ENCODE measurements around the gene SEL1L3. TPM values are rescaled to one million over a fixed set of nuclear protein-coding genes. Genes with fewer than 3 reads are reported as not detected.

SEL1L3 gene
- total RNA-seq, 1 donor from 2014 or later, result 36.0 TPM

- Mint-ChIP-seq H3K27ac (no peak overlapping the region), H3K4me1 (ENCODE audit: low read depth) (peaks cover 29% of the 10 kb centered on the region), H3K9me3 (no peaks in the 10 kb centered on the region), H3K36me3 (ENCODE audit: low read depth) (peaks cover 22% of the 10 kb centered on the region), H3K4me3 (no peak overlapping the region), H3K27me3 (ENCODE audit: insufficient read depth) (no peaks in the 10 kb centered on the region)
- intact Hi-C loops (cut with micrococcal nuclease), result no loop called here
- DNase-seq (ENCODE audit: low spot score), result no peak
These were observed 23.6 kb downstream of the SEL1L3 start for GRCh38 chr4:25839233-25839632.

GRCh38 chr4:25838526-25838925 lies 24.3 kb downstream of the SEL1L3 start:
- Mint-ChIP-seq H3K4me1 (ENCODE audit: low read depth) (peaks cover 22% of the 10 kb centered on the region), H3K36me3 (ENCODE audit: low read depth) (peaks cover 19% of the 10 kb centered on the region), H3K27ac (no peak overlapping the region), H3K4me3 (no peak overlapping the region), H3K9me3 (no peaks in the 10 kb centered on the region), H3K27me3 (ENCODE audit: insufficient read depth) (no peaks in the 10 kb centered on the region)
- intact Hi-C loops (cut with micrococcal nuclease), result no loop called here
- DNase-seq (ENCODE audit: low spot score), result no peak

DNA sequence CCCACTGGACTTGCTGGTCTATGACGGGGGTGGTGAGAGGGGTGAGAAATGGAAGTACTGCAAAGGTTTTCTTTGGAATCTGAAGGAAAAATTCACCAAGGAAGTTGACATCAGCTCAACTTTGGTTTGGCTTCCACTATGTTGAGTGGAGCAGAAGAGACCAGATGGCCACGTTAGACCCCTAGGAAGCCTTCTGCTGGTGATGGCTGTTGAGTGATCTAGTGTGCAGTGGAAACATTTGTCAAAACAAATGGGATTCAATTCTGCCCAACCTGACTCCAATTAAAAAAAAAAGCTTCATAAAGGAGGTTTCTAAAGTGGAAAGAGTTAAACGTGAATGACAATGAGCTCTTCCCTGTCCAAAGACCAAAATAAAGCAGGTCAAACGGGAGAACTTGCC lies 25.7 kb downstream of the SEL1L3 start:
- Mint-ChIP-seq H3K27ac (no peak overlapping the region), H3K9me3 (no peaks in the 10 kb centered on the region), H3K36me3 (ENCODE audit: low read depth) (peaks cover 18% of the 10 kb centered on the region), H3K4me1 (ENCODE audit: low read depth) (peaks cover 8% of the 10 kb centered on the region), H3K27me3 (ENCODE audit: insufficient read depth) (no peaks in the 10 kb centered on the region), H3K4me3 (no peak overlapping the region)
- no peak for DNase-seq (ENCODE audit: low spot score)
- intact Hi-C loops (cut with micrococcal nuclease), result no loop called here

DNA sequence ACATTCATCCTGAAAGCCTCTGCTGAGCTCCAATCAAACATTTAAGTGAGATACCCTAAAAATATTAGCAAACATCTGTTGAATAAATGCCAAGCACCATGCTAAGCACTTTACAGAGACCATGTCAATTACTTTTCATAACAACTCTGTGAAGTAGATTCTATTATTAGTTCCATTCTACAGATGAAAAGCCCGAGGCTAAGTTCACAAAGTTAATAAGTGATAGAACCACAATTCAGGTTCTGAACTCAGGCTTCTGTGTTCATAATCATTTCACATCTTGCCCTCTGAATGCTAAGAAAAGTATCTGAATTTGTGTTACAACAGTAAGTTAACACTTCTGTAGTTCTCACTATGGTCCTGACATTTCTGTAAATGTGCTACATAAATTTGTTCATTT lies 27.4 kb downstream of the SEL1L3 start:
- Mint-ChIP-seq H3K4me1 (ENCODE audit: low read depth) (no peaks in the 10 kb centered on the region), H3K27ac (no peak overlapping the region), H3K4me3 (no peak overlapping the region), H3K36me3 (ENCODE audit: low read depth) (peaks cover 31% of the 10 kb centered on the region), H3K27me3 (ENCODE audit: insufficient read depth) (no peaks in the 10 kb centered on the region), H3K9me3 (no peaks in the 10 kb centered on the region)
- no peak for DNase-seq (ENCODE audit: low spot score)
- intact Hi-C loops (cut with micrococcal nuclease), result no loop called here

DNA sequence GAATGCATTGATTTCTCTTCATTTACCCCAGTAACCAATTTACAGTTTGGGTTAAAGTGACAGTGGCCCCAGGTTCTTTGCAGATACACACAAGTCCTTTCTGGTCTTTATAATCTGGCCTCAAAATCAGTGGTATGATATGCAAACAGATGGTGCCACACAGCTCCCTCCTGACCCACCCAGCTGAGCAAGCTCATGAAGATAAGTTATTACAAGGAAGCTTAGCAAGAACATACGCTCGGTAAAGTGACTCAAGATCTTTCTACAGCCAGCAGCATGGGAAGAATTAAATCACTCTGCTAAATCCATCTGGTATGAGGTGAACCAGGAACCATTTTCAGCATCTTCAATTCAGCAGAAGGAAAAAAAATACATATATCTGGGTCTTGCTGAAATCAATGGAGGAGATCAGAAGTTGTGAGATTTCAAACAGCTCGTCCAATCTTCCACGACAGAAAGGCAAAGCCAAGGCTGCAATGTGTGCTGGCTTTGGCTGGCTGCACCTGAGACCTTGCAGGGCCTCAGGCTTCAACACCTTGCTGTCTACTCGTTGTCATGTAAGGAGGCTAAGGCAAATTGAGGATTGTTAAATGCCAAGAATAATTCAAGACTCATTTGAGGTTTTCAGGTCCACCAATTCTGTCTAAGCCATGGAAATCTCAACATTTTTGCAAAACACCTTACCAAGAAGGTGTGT lies 28.2 kb downstream of the SEL1L3 start:
- no peaks in the 10 kb centered on the region for H3K4me1 Mint-ChIP-seq (ENCODE audit: low read depth)
- H3K27me3 Mint-ChIP-seq (ENCODE audit: insufficient read depth), result no peaks in the 10 kb centered on the region
- H3K27ac Mint-ChIP-seq, result no peak overlapping the region
- intact Hi-C loops (cut with micrococcal nuclease), result no loop called here
- H3K4me3 Mint-ChIP-seq, result no peak overlapping the region
- no peak for DNase-seq (ENCODE audit: low spot score)
- H3K9me3 Mint-ChIP-seq, result no peaks in the 10 kb centered on the region
- H3K36me3 Mint-ChIP-seq (ENCODE audit: low read depth), result peaks cover 35% of the 10 kb centered on the region

DNA sequence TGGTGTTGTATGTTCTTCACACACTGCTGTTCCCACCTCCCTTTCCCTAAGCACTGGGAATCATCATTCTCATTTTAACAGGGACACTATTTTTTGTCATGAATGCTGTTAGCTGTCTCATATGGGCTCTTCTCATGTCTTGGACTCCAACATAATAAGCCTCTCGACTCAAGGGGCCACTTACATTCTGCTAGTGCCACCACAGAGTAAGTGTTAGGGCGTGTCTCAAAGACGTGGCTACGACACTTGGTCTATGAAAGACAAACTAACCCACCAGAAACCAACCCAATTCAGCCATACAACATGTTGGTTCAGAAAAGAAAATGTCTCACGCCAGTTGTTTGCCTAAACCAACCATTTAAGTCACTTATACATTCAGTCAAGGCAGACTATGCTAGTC lies 32.2 kb downstream of the SEL1L3 start:
- H3K27me3 Mint-ChIP-seq (ENCODE audit: insufficient read depth), result no peaks in the 10 kb centered on the region
- H3K4me1 Mint-ChIP-seq (ENCODE audit: low read depth), result no peaks in the 10 kb centered on the region
- no peak overlapping the region for H3K4me3 Mint-ChIP-seq
- DNase-seq (ENCODE audit: low spot score), result no peak
- H3K27ac Mint-ChIP-seq, result no peak overlapping the region
- peaks cover 40% of the 10 kb centered on the region for H3K36me3 Mint-ChIP-seq (ENCODE audit: low read depth)
- no peaks in the 10 kb centered on the region for H3K9me3 Mint-ChIP-seq
- intact Hi-C loops (cut with micrococcal nuclease), result no loop called here

- no peak overlapping the region for H3K4me3 Mint-ChIP-seq
- no peak overlapping the region for H3K27ac Mint-ChIP-seq
- no peak for DNase-seq (ENCODE audit: low spot score)
- H3K27me3 Mint-ChIP-seq (ENCODE audit: insufficient read depth), result no peaks in the 10 kb centered on the region
- no peaks in the 10 kb centered on the region for H3K9me3 Mint-ChIP-seq
- peaks cover 29% of the 10 kb centered on the region for H3K36me3 Mint-ChIP-seq (ENCODE audit: low read depth)
- intact Hi-C loops (cut with micrococcal nuclease), result no loop called here
- H3K4me1 Mint-ChIP-seq (ENCODE audit: low read depth), result no peaks in the 10 kb centered on the region
These were observed 34.9 kb downstream of the SEL1L3 start for GRCh38 chr4:25827897-25828296.

GRCh38 chr4:25827373-25827772 lies 35.4 kb downstream of the SEL1L3 start:
- H3K36me3 Mint-ChIP-seq (ENCODE audit: low read depth), result peaks cover 29% of the 10 kb centered on the region
- H3K27ac Mint-ChIP-seq, result no peak overlapping the region
- no peak overlapping the region for H3K4me3 Mint-ChIP-seq
- no peaks in the 10 kb centered on the region for H3K27me3 Mint-ChIP-seq (ENCODE audit: insufficient read depth)
- intact Hi-C loops (cut with micrococcal nuclease), result no loop called here
- no peaks in the 10 kb centered on the region for H3K9me3 Mint-ChIP-seq
- DNase-seq (ENCODE audit: low spot score), result no peak
- no peaks in the 10 kb centered on the region for H3K4me1 Mint-ChIP-seq (ENCODE audit: low read depth)

- H3K4me1 Mint-ChIP-seq (ENCODE audit: low read depth), result no peaks in the 10 kb centered on the region
- no peak for DNase-seq (ENCODE audit: low spot score)
- intact Hi-C loops (cut with micrococcal nuclease), result no loop called here
- peaks cover 30% of the 10 kb centered on the region for H3K36me3 Mint-ChIP-seq (ENCODE audit: low read depth)
- no peaks in the 10 kb centered on the region for H3K27me3 Mint-ChIP-seq (ENCODE audit: insufficient read depth)
- no peak overlapping the region for H3K4me3 Mint-ChIP-seq
- no peak overlapping the region for H3K27ac Mint-ChIP-seq
- no peaks in the 10 kb centered on the region for H3K9me3 Mint-ChIP-seq
These were observed 36.6 kb downstream of the SEL1L3 start for GRCh38 chr4:25826074-25826752.

GRCh38 chr4:25823632-25824031 lies 39.2 kb downstream of the SEL1L3 start:
- H3K9me3 Mint-ChIP-seq, result no peaks in the 10 kb centered on the region
- no peak overlapping the region for H3K27ac Mint-ChIP-seq
- DNase-seq (ENCODE audit: low spot score), result no peak
- peaks cover 3% of the 10 kb centered on the region for H3K4me1 Mint-ChIP-seq (ENCODE audit: low read depth)
- intact Hi-C loops (cut with micrococcal nuclease), result no loop called here
- no peaks in the 10 kb centered on the region for H3K27me3 Mint-ChIP-seq (ENCODE audit: insufficient read depth)
- peaks cover 30% of the 10 kb centered on the region for H3K36me3 Mint-ChIP-seq (ENCODE audit: low read depth)
- H3K4me3 Mint-ChIP-seq, result no peak overlapping the region

DNA sequence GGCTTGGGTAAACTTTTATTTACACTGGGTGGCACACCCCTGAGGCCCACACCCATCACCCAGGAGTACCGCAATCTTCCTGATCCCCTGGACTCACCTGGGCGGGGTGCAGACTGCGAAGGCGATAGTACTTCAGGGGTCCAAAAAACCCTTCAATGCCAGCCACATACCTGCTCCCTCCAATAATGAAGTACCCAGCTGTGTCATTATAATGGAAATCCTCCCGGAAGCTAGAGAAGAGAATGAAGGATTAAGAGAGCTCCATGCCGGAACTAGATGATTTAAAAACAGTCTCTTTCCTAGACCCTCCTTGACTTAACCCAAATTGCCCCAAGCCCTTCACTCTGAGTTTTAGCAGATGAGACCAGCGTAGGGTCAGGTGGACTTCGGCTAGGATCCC lies 40.9 kb downstream of the SEL1L3 start:
- H3K9me3 Mint-ChIP-seq, result no peaks in the 10 kb centered on the region
- no peak for DNase-seq (ENCODE audit: low spot score)
- H3K27ac Mint-ChIP-seq, result no peak overlapping the region
- H3K27me3 Mint-ChIP-seq (ENCODE audit: insufficient read depth), result no peaks in the 10 kb centered on the region
- peaks cover 4% of the 10 kb centered on the region for H3K4me1 Mint-ChIP-seq (ENCODE audit: low read depth)
- intact Hi-C loops (cut with micrococcal nuclease), result no loop called here
- H3K36me3 Mint-ChIP-seq (ENCODE audit: low read depth), result peaks cover 27% of the 10 kb centered on the region
- H3K4me3 Mint-ChIP-seq, result no peak overlapping the region

GRCh38 chr4:25821267-25821666 lies 41.5 kb downstream of the SEL1L3 start:
- H3K27me3 Mint-ChIP-seq (ENCODE audit: insufficient read depth), result no peaks in the 10 kb centered on the region
- peaks cover 4% of the 10 kb centered on the region for H3K4me1 Mint-ChIP-seq (ENCODE audit: low read depth)
- no peaks in the 10 kb centered on the region for H3K9me3 Mint-ChIP-seq
- no peak overlapping the region for H3K4me3 Mint-ChIP-seq
- H3K36me3 Mint-ChIP-seq (ENCODE audit: low read depth), result peaks cover 33% of the 10 kb centered on the region
- intact Hi-C loops (cut with micrococcal nuclease), result no loop called here
- no peak overlapping the region for H3K27ac Mint-ChIP-seq
- DNase-seq (ENCODE audit: low spot score), result no peak

GRCh38 chr4:25818876-25819275 lies 43.9 kb downstream of the SEL1L3 start:
- Mint-ChIP-seq H3K27ac (no peak overlapping the region), H3K9me3 (no peaks in the 10 kb centered on the region), H3K36me3 (ENCODE audit: low read depth) (peaks cover 33% of the 10 kb centered on the region), H3K4me1 (ENCODE audit: low read depth) (peaks cover 4% of the 10 kb centered on the region), H3K27me3 (ENCODE audit: insufficient read depth) (no peaks in the 10 kb centered on the region), H3K4me3 (no peak overlapping the region)
- intact Hi-C loops (cut with micrococcal nuclease), result no loop called here
- DNase-seq (ENCODE audit: low spot score), result no peak
